Renal cortex interstitium (tissue), 11 donors: ENCODE results near the gene FOXP1. TPM values are rescaled to one million over a fixed set of nuclear protein-coding genes. Genes with fewer than 3 reads are reported as not detected.
"Not testable (repeated sequence)": the region's sequence is repeated elsewhere in the genome, so short reads cannot be mapped to it uniquely, and the experiment has no call there.

ENCODE experiments used
- DNase-seq, 11 donors: peaks; one replicate each; pipeline ENCODE4 v3.0.0-alpha.2; 2013; ENCODE audit warnings: low read depth in 9 of 11, low spot score in 4 of 11; ENCODE audit errors: extremely low read depth in 1 of 11
- polyA plus RNA-seq, 3 donors: library from polyadenylated mRNA; unstranded; fragments of 120-200 nt; gene quantifications; one replicate each; pipeline ENCODE4 v1.2.1, GENCODE V29; 2013; ENCODE audit not compliant: insufficient read length in 3 of 3

FOXP1 gene
- polyA plus RNA-seq, 3 donors, result 36.8 to 51.7 (median 40.1) TPM

- no peak for DNase-seq
Observed at GRCh38 chr3:71022551-71023335, 560.8 kb downstream of the FOXP1 start.

GRCh38 chr3:71018799-71019198 lies 564.7 kb downstream of the FOXP1 start:
- DNase-seq, result no peak

GRCh38 chr3:71016178-71016845 lies 567.2 kb downstream of the FOXP1 start:
- no peak for DNase-seq

- DNase-seq, result not testable (repeated sequence)
Observed at GRCh38 chr3:71014616-71015015, 568.9 kb downstream of the FOXP1 start.

GRCh38 chr3:71012971-71013370 lies 570.6 kb downstream of the FOXP1 start:
- DNase-seq, result no peak

- DNase-seq, result no peak
Observed at GRCh38 chr3:71011565-71012287, 571.8 kb downstream of the FOXP1 start.

- DNase-seq, result no peak
Observed at GRCh38 chr3:71010726-71011455, 572.6 kb downstream of the FOXP1 start.

- no peak for DNase-seq
Observed at GRCh38 chr3:71008350-71008935, 575.1 kb downstream of the FOXP1 start.

GRCh38 chr3:71006810-71007785 lies 576.4 kb downstream of the FOXP1 start:
- no peak for DNase-seq

GRCh38 chr3:71005702-71006321 lies 577.7 kb downstream of the FOXP1 start:
- no peak for DNase-seq

GRCh38 chr3:71003511-71003910 lies 580.0 kb downstream of the FOXP1 start:
- no peak for DNase-seq

GRCh38 chr3:71002298-71002697 lies 581.2 kb downstream of the FOXP1 start:
- no peak for DNase-seq

- DNase-seq, result no peak
Observed at GRCh38 chr3:71001303-71001830, 582.2 kb downstream of the FOXP1 start.

GRCh38 chr3:71000483-71000882 lies 583.0 kb downstream of the FOXP1 start:
- no peak for DNase-seq

- DNase-seq, result no peak
Observed at GRCh38 chr3:70999730-71000129, 583.8 kb downstream of the FOXP1 start.

GRCh38 chr3:70996082-70996481 lies 587.4 kb downstream of the FOXP1 start:
- DNase-seq, result no peak

- DNase-seq, result no peak
Observed at GRCh38 chr3:70994644-70995043, 588.9 kb downstream of the FOXP1 start.
